GM12878 (cell line): ENCODE results near the gene ZAR1L. TPM values are rescaled to one million over a fixed set of nuclear protein-coding genes. Genes with fewer than 3 reads are reported as not detected.

Experiments used
- ATAC-seq: fragments of 200-7000 bp; cut with Tn5 transposase; 3 replicates; pipeline ENCODE4 v1.9.1; 2020; ENCODE audit warnings: mild to moderate bottlenecking, moderate library complexity
- BruUV-seq: library from RNA; stranded (reverse); fragments of 400-500 nt; replicated peaks from 2 replicates; lab custom pipeline; 2021; lab: Mats Ljungman, UMichigan
- CTCF ChIA-PET: fragments of 300-600 bp; sonication (Branson Sonifier 250); formaldehyde crosslinking; extraction: SDS; loops from one replicate; lab custom pipeline; 2021; ENCODE audit warnings: inconsistent platforms; lab: Yijun Ruan, JAX
- POLR2A ChIA-PET: fragments of 350-600 bp; formaldehyde crosslinking; extraction: SDS; loops from one replicate; lab custom pipeline; 2021; ENCODE audit warnings: inconsistent platforms; lab: Charles Lee
- RAD21 ChIA-PET: fragments of 300-600 bp; sonication (Branson Sonifier 250); formaldehyde crosslinking; loops from one replicate; lab custom pipeline; 2023; ENCODE audit warnings: antibody characterized with exemption; ENCODE audit not compliant: unreplicated experiment; lab: Charles Lee
- SMC1A ChIA-PET: fragments of 300-600 bp; sonication (Branson Sonifier 250); formaldehyde crosslinking; loops from one replicate; lab custom pipeline; 2023; ENCODE audit not compliant: unreplicated experiment, uncharacterized antibody; lab: Charles Lee
- DNase-seq: peaks from one replicate; pipeline ENCODE4 v3.0.0-alpha.2; 2011; ENCODE audit warnings: low read depth, low spot score
- FAIRE-seq: peaks from 3 replicates; lab custom pipeline; 2011; peaks lifted over from hg19 to GRCh38; lab: Jason Lieb, UNC
- H2AFZ ChIP-seq: 2 replicates; pipeline ENCODE4 v1.6.0; 2011; ENCODE audit warnings: low read depth, low read length, control low read depth; ENCODE audit not compliant: control insufficient read depth
- H3K27ac ChIP-seq: 2 replicates; pipeline ENCODE4 v1.5.1; 2011; ENCODE audit warnings: control low read depth; ENCODE audit not compliant: control insufficient read depth, insufficient read depth
- H3K27me3 ChIP-seq, 2 experiments: replicated peaks in 1 of 2; 2 replicates each; pipeline versions ENCODE4 v1.6.0 to v1.6.1; 2011; ENCODE audit warnings: low read length in 1 of 2; ENCODE audit not compliant: control insufficient read depth in 2 of 2, insufficient read depth in 2 of 2
- H3K36me3 ChIP-seq, 2 experiments: 2 replicates each; pipeline ENCODE4 v1.5.1; 2011; ENCODE audit warnings: low read length in 1 of 2; ENCODE audit not compliant: control insufficient read depth in 2 of 2, insufficient read depth in 2 of 2
- H3K4me1 ChIP-seq: 2 replicates; pipeline ENCODE4 v1.6.1; 2011; ENCODE audit warnings: mild to moderate bottlenecking, low read length, moderate library complexity, mixed read lengths; ENCODE audit not compliant: control insufficient read depth, insufficient read depth
- H3K4me2 ChIP-seq: 2 replicates; pipeline ENCODE4 v1.6.0; 2011; ENCODE audit warnings: control low read depth; ENCODE audit not compliant: control insufficient read depth, insufficient read depth
- H3K4me3 ChIP-seq: fragments of 200-600 bp; sonication (generic); 2 replicates; pipeline ENCODE4 v1.5.1; 2016
- H3K79me2 ChIP-seq: 2 replicates; pipeline ENCODE4 v1.6.0; 2011; ENCODE audit warnings: low read length; ENCODE audit not compliant: control insufficient read depth, insufficient read depth
- H3K9ac ChIP-seq: 2 replicates; pipeline ENCODE4 v1.8.0; 2011; ENCODE audit warnings: low read length, control low read depth, mixed read lengths; ENCODE audit not compliant: control insufficient read depth, insufficient read depth
- H3K9me3 ChIP-seq: replicated peaks from 3 replicates; pipeline ENCODE4 v1.5.1; 2011; ENCODE audit warnings: mild to moderate bottlenecking, low read length; ENCODE audit not compliant: control insufficient read depth, insufficient read depth
- H4K20me1 ChIP-seq: 2 replicates; pipeline ENCODE4 v1.6.0; 2011; ENCODE audit not compliant: control insufficient read depth, insufficient read depth
- CTCF ChIP-seq, 3 experiments: IDR thresholded peaks in 2 of 3; conservative IDR thresholded peaks in 1 of 3; 2 replicates each; pipeline ENCODE4 v1.5.1; 2011; ENCODE audit warnings: low read depth in 3 of 3, low read length in 3 of 3, mild to moderate bottlenecking in 3 of 3, control low read depth in 2 of 3, moderate library complexity in 2 of 3, inconsistent platforms in 1 of 3, mixed read lengths in 1 of 3; ENCODE audit not compliant: control insufficient read depth in 2 of 3, insufficient read depth in 1 of 3; ENCODE audit errors: extremely low read depth in 1 of 3
- HCFC1 ChIP-seq: fragments of 150-350 bp; IDR thresholded peaks from 2 replicates; pipeline ENCODE4 v1.6.1; 2014; ENCODE audit warnings: low read length
- NFIC ChIP-seq: IDR thresholded peaks from 2 replicates; pipeline ENCODE4 v1.6.1; 2012; ENCODE audit warnings: low read depth, mild to moderate bottlenecking, inconsistent platforms, low read length, moderate library complexity
- NFXL1 ChIP-seq: fragments of 450-650 bp; IDR thresholded peaks from 2 replicates; pipeline ENCODE4 v1.6.1; 2017; ENCODE audit warnings: antibody characterized with exemption, mild to moderate bottlenecking, borderline replicate concordance
- PKNOX1 ChIP-seq: fragments of 450-650 bp; IDR thresholded peaks from 2 replicates; pipeline ENCODE4 v1.6.1; 2016; ENCODE audit warnings: mild to moderate bottlenecking
- POU2F2 ChIP-seq: IDR thresholded peaks from 3 replicates; pipeline ENCODE4 v1.6.1; 2011; ENCODE audit warnings: low read depth, mild to moderate bottlenecking, low read length, borderline replicate concordance
- RELB ChIP-seq: fragments of 450-650 bp; IDR thresholded peaks from 2 replicates; pipeline ENCODE4 v1.6.1; 2017; ENCODE audit warnings: low read depth, mild to moderate bottlenecking, moderate library complexity
- SKIL ChIP-seq: fragments of 450-650 bp; IDR thresholded peaks from 2 replicates; pipeline ENCODE4 v1.6.1; 2017; ENCODE audit warnings: mild to moderate bottlenecking, low read depth, inconsistent platforms; ENCODE audit not compliant: poor library complexity, severe bottlenecking
- SMAD5 ChIP-seq: IDR thresholded peaks from 2 replicates; pipeline ENCODE4 v1.6.1; 2016; ENCODE audit warnings: antibody characterized with exemption, low read depth
- SUPT20H ChIP-seq: IDR thresholded peaks from 2 replicates; pipeline ENCODE4 v1.6.1; 2011; ENCODE audit warnings: low read depth, mild to moderate bottlenecking, low read length, moderate library complexity, borderline replicate concordance; ENCODE audit not compliant: control insufficient read depth
- YY1 ChIP-seq: IDR thresholded peaks from 2 replicates; pipeline ENCODE4 v1.6.1; 2011; ENCODE audit warnings: low read depth, mild to moderate bottlenecking, low read length
- WGBS: methylation state at CpG from one replicate; pipeline ENCODE4 v1.1.6; 2016; ENCODE audit warnings: low lambda C conversion rate; ENCODE audit not compliant: insufficient replicate concordance, insufficient coverage; ENCODE audit errors: missing lambda C conversion rate; 5-methylcytosine and 5-hydroxymethylcytosine counted together
- in situ Hi-C: fragments of 300-500 bp; cut with MboI; formaldehyde crosslinking; loops from 9 replicates; pipeline ENCODE4 v1.14.3; 2018; ENCODE audit warnings: mixed read lengths
- intact Hi-C: fragments of 100-400 bp; cut with micrococcal nuclease; formaldehyde crosslinking; loops from one replicate; pipeline ENCODE4 v1.14.2; 2022; ENCODE audit not compliant: unreplicated experiment
- polyA plus RNA-seq, 11 experiments: library from polyadenylated mRNA; depleted of rRNA in 4 of 11; unstranded in 6 of 11; stranded (reverse) in 5 of 11; fragments of >200 nt; fragmentation: Nextera tagmentation in 4 of 11; fragmentation: Illumina TruSeq in 1 of 11; extraction: Ambion mirVana in 4 of 11; extraction: Trizol in 1 of 11; gene quantifications; 1 replicate in 1 of 11; 2 replicates in 10 of 11; pipeline versions ENCODE4 v1.2.1 to v1.2.3, GENCODE V29; 2011 to 2016; ENCODE audit warnings: inconsistent platforms in 2 of 11, missing spikeins in 2 of 11, low read depth in 1 of 11
- total RNA-seq, 4 experiments: library from RNA; depleted of rRNA in 3 of 4; stranded (reverse); fragments of >200 nt in 3 of 4; fragmentation: Illumina TruSeq in 1 of 4; extraction: Trizol in 1 of 4; gene quantifications; 2 replicates each; pipeline versions ENCODE4 v1.2.1 to v1.2.3, GENCODE V29; 2013 to 2021
- TF ChIP-seq, protein P1 (sequence below): fragments of 450-650 bp; formaldehyde crosslinking; IDR thresholded peaks from 2 replicates; pipeline ENCODE4 v1.4.0; 2022; ENCODE audit warnings: mild to moderate bottlenecking, moderate library complexity

Gene ZAR1L
- total and polyA plus RNA-seq, 10 of the 15 experiments (the other 5 are each of a cell fraction or from before 2014, with no cell fraction given): 0.05 to 0.34 (median 0.17) TPM; not detected in 6

DNA sequence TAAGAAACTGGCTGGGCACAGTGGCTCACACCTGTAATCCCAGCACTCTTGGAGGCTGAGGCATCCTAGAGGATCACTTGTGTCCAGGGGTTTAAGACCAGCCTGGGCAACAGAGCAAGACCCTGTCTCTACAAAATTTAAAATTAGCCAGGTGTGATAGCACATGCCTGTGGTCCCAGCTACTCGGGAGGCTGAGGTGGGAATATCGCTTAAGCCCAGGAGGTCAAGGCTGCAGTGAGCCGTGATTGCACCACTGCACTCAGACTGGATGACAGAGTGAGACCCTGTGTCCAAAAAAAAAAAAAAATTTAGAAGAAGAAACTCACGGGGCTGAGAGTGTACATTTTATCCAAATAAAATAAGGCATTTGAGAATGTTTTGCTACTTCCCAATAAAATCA is 58.9 kb downstream of the ZAR1L start:
- intact Hi-C loops: no loop called here
- DNase-seq (no peak), FAIRE-seq (no peak)
- H3K27ac ChIP-seq: no peak overlapping the region
- BruUV-seq: no TSS peak
- RAD21 ChIA-PET: no interaction called here
- no peak overlapping the region for H3K4me2 ChIP-seq
- no peaks in the 10 kb centered on the region; a peak in 1 of 4 replicates for H3K27me3 ChIP-seq
- no peaks in the 10 kb centered on the region for H3K36me3 ChIP-seq
- no peak for TF ChIP-seq SMAD5
- TF ChIP-seq, protein P1, sequence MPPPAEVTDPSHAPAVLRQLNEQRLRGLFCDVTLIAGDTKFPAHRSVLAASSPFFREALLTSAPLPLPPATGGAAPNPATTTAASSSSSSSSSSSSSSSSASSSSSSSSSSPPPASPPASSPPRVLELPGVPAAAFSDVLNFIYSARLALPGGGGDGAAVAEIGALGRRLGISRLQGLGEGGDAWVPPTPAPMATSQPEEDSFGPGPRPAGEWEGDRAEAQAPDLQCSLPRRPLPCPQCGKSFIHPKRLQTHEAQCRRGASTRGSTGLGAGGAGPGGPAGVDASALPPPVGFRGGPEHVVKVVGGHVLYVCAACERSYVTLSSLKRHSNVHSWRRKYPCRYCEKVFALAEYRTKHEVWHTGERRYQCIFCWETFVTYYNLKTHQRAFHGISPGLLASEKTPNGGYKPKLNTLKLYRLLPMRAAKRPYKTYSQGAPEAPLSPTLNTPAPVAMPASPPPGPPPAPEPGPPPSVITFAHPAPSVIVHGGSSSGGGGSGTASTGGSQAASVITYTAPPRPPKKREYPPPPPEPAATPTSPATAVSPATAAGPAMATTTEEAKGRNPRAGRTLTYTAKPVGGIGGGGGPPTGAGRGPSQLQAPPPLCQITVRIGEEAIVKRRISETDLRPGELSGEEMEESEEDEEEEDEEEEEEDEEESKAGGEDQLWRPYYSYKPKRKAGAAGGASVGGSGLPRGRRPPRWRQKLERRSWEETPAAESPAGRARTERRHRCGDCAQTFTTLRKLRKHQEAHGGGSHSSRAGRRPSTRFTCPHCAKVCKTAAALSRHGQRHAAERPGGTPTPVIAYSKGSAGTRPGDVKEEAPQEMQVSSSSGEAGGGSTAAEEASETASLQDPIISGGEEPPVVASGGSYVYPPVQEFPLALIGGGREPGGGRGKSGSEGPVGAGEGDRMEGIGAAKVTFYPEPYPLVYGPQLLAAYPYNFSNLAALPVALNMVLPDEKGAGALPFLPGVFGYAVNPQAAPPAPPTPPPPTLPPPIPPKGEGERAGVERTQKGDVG (CRISPR knock-in tag): no peak
- TF ChIP-seq PKNOX1: no peak
- TF ChIP-seq HCFC1: no peak
- TF ChIP-seq SUPT20H: no peak
- TF ChIP-seq NFXL1: no peak
- no peak for TF ChIP-seq SKIL
- TF ChIP-seq RELB: no peak
- TF ChIP-seq NFIC: no peak
- no peak for TF ChIP-seq POU2F2
- TF ChIP-seq CTCF (IDR thresholded peaks at IDR 0.05 in 2 of 3, conservative IDR thresholded peaks at IDR 0.05 in 1 of 3; ENCODE audit: control insufficient read depth in 2 of 3, extremely low read depth in 1 of 3, insufficient read depth in 1 of 3, low read depth in 3 of 3, low read length in 3 of 3): no peak
- TF ChIP-seq YY1: no peak
- TF ChIP-seq, all 136 proteins: peak for 0
- no peaks in the 10 kb centered on the region for H3K4me1 ChIP-seq
- no peaks in the 10 kb centered on the region for H4K20me1 ChIP-seq
- 69% methylated on average over 4 of the region's 4 CpGs for WGBS
- H3K9ac ChIP-seq: no peak overlapping the region
- no peak overlapping the region for H3K4me3 ChIP-seq
- in situ Hi-C loops: no loop called here
- no peak overlapping the region for H2AFZ ChIP-seq
- ChIA-PET CTCF (interaction anchor here (0.7 to 2.1 kb wide), 5 partner anchors 9 to 1211 kb away, joined by 3 to 7 read pairs (median 3); no protein-coding TSS in a partner anchor), POLR2A (no interaction called here), SMC1A (interaction anchor here (1.0 to 1.1 kb wide), 2 partner anchors 10 to 53 kb away, joined by 3 read pairs; no protein-coding TSS in a partner anchor)
- no peaks in the 10 kb centered on the region for H3K79me2 ChIP-seq
- no peaks in the 10 kb centered on the region for H3K9me3 ChIP-seq
- no peak for ATAC-seq
